Measurements from ENCODE around the gene CSPG5. TPM values are rescaled to one million over a fixed set of nuclear protein-coding genes. Genes with fewer than 3 reads are reported as not detected.

CSPG5 gene
- polyA plus RNA-seq, 1 donor (not counting 4 experiments of a cell fraction or from before 2014, with no cell fraction given): 0.14 TPM

DNA sequence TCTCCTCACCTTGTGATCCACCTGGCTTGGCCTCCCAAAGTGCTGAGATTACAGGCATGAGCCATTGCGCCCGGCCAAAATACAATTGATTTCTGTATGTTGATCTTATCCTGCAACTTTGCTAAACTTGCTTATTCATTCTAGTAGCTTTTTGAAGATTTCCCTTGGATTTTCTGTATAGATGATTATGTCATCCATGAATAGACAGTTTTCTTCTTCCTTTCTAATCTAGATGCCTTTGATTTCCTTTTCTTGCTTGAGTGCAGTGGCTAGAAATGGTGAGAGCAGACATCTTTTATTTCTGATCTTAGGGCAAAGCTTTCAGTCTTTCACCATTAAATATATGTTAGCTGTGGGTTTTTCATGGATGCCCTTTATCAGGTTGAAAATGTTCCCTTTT lies 60.7 kb downstream of the CSPG5 start:
- peaks cover 4% of the 10 kb centered on the region for H3K4me1 ChIP-seq (ENCODE audit: control insufficient read depth, extremely low read depth, insufficient read depth, low read length)
- FAIRE-seq: no peak

GRCh38 chr3:47515864-47516319 lies 62.8 kb downstream of the CSPG5 start:
- Histone ChIP-seq H3K79me2 (ENCODE audit: control insufficient read depth, insufficient read depth, low read length) (peaks cover 15% of the 10 kb centered on the region), H4K20me1 (ENCODE audit: control insufficient read depth, extremely low read depth, insufficient read depth, low read length) (no peaks in the 10 kb centered on the region), H3K36me3 (ENCODE audit: control insufficient read depth in 2 of 2, extremely low read depth in 1 of 2, insufficient read depth in 2 of 2, low read length in 2 of 2) (no peaks in the 10 kb centered on the region), H3K4me2 (ENCODE audit: control insufficient read depth, extremely low read depth, insufficient read depth, low read depth, low read length) (no peak overlapping the region), H3K9me3 (ENCODE audit: control insufficient read depth, low read depth, low read length) (no peaks in the 10 kb centered on the region), H3K4me1 (ENCODE audit: control insufficient read depth, extremely low read depth, insufficient read depth, low read length) (peaks cover 7% of the 10 kb centered on the region), H3K9me1 (ENCODE audit: control insufficient read depth, extremely low read depth, insufficient read depth, low read length) (no peaks in the 10 kb centered on the region), H3K4me3 (ENCODE audit: control insufficient read depth in 2 of 3, extremely low read depth in 1 of 3, insufficient read depth in 2 of 3, low read depth in 1 of 3, low read length in 3 of 3) (no peak overlapping the region), H3K27me3 (ENCODE audit: control insufficient read depth, extremely low read depth, insufficient read depth, low read length) (no peaks in the 10 kb centered on the region), H3K27ac (ENCODE audit: control insufficient read depth, insufficient read depth, low read length) (no peak overlapping the region), H3K9ac (ENCODE audit: control insufficient read depth, extremely low read depth, insufficient read depth, low read length) (no peak overlapping the region), H2AFZ (ENCODE audit: control insufficient read depth, low read length) (no peak overlapping the region)
- TF ChIP-seq, protein P1, sequence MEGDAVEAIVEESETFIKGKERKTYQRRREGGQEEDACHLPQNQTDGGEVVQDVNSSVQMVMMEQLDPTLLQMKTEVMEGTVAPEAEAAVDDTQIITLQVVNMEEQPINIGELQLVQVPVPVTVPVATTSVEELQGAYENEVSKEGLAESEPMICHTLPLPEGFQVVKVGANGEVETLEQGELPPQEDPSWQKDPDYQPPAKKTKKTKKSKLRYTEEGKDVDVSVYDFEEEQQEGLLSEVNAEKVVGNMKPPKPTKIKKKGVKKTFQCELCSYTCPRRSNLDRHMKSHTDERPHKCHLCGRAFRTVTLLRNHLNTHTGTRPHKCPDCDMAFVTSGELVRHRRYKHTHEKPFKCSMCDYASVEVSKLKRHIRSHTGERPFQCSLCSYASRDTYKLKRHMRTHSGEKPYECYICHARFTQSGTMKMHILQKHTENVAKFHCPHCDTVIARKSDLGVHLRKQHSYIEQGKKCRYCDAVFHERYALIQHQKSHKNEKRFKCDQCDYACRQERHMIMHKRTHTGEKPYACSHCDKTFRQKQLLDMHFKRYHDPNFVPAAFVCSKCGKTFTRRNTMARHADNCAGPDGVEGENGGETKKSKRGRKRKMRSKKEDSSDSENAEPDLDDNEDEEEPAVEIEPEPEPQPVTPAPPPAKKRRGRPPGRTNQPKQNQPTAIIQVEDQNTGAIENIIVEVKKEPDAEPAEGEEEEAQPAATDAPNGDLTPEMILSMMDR (optimal IDR thresholded peaks at IDR 0.05 in 1 of 3, IDR thresholded peaks at IDR 0.05 in 1 of 3, conservative IDR thresholded peaks at IDR 0.05 in 1 of 3; ENCODE audit: extremely low read depth in 1 of 3, insufficient read depth in 2 of 3, low read length in 3 of 3): no peak
- no peak for TF ChIP-seq EZH2 (IDR thresholded peaks at IDR 0.05; ENCODE audit: low read length)
- DNase-seq (ENCODE audit: low read depth, low spot score): no peak
- dilution Hi-C loops (cut with MboI; ENCODE audit: extremely low pct_ligation_motif_present, low sequenced_read_pairs): no loop called here
- no peak for FAIRE-seq

More for the DNA sequence above, 60.7 kb downstream of the CSPG5 start:
- no peaks in the 10 kb centered on the region for H3K79me2 ChIP-seq (ENCODE audit: control insufficient read depth, insufficient read depth, low read length)
- TF ChIP-seq EZH2 (IDR thresholded peaks at IDR 0.05; ENCODE audit: low read length): no peak
- TF ChIP-seq, protein P1 (optimal IDR thresholded peaks at IDR 0.05 in 1 of 3, IDR thresholded peaks at IDR 0.05 in 1 of 3, conservative IDR thresholded peaks at IDR 0.05 in 1 of 3; ENCODE audit: extremely low read depth in 1 of 3, insufficient read depth in 2 of 3, low read length in 3 of 3): no peak
- no peaks in the 10 kb centered on the region for H4K20me1 ChIP-seq (ENCODE audit: control insufficient read depth, extremely low read depth, insufficient read depth, low read length)
- no peaks in the 10 kb centered on the region for H3K9me3 ChIP-seq (ENCODE audit: control insufficient read depth, low read depth, low read length)
- no peak for DNase-seq (ENCODE audit: low read depth, low spot score)
- H3K9ac ChIP-seq (ENCODE audit: control insufficient read depth, extremely low read depth, insufficient read depth, low read length): no peak overlapping the region
- H3K27ac ChIP-seq (ENCODE audit: control insufficient read depth, insufficient read depth, low read length): no peak overlapping the region
- dilution Hi-C loops (cut with MboI; ENCODE audit: extremely low pct_ligation_motif_present, low sequenced_read_pairs): no loop called here
- no peak overlapping the region for H3K4me3 ChIP-seq (ENCODE audit: control insufficient read depth in 2 of 3, extremely low read depth in 1 of 3, insufficient read depth in 2 of 3, low read depth in 1 of 3, low read length in 3 of 3)
- H3K9me1 ChIP-seq (ENCODE audit: control insufficient read depth, extremely low read depth, insufficient read depth, low read length): no peaks in the 10 kb centered on the region
- no peak overlapping the region for H2AFZ ChIP-seq (ENCODE audit: control insufficient read depth, low read length)
- no peaks in the 10 kb centered on the region for H3K36me3 ChIP-seq (ENCODE audit: control insufficient read depth in 2 of 2, extremely low read depth in 1 of 2, insufficient read depth in 2 of 2, low read length in 2 of 2)
- H3K4me2 ChIP-seq (ENCODE audit: control insufficient read depth, extremely low read depth, insufficient read depth, low read depth, low read length): no peak overlapping the region
- no peaks in the 10 kb centered on the region for H3K27me3 ChIP-seq (ENCODE audit: control insufficient read depth, extremely low read depth, insufficient read depth, low read length)
